Brain microvascular endothelial cell (primary cell): Measurements from ENCODE around the gene ANKMY2.
"Not testable (repeated sequence)": the region's sequence is repeated elsewhere in the genome, so short reads cannot be mapped to it uniquely, and the experiment has no call there.

Experiments
- DNase-seq: peaks from one replicate; pipeline ENCODE4 v3.0.0-alpha.2; 2020
- H3K27ac ChIP-seq: fragments of 250-450 bp; sonication (Bioruptor Pico); 2 replicates; pipeline ENCODE4 v1.5.1; 2020; ENCODE audit warnings: mild to moderate bottlenecking, moderate library complexity
- H3K27me3 ChIP-seq: fragments of 250-450 bp; sonication (Bioruptor Pico); replicated peaks from 2 replicates; pipeline ENCODE4 v1.5.1; 2020; ENCODE audit warnings: mild to moderate bottlenecking
- H3K36me3 ChIP-seq: fragments of 250-450 bp; sonication (Bioruptor Pico); replicated peaks from 2 replicates; pipeline ENCODE4 v1.5.1; 2020; ENCODE audit warnings: mild to moderate bottlenecking
- H3K4me3 ChIP-seq: 2 replicates; pipeline ENCODE4 v1.5.1; 2011; ENCODE audit warnings: low read depth, mild to moderate bottlenecking, control low read depth, low read length, moderate library complexity
- in situ Hi-C: cut with HindIII; loops from 2 replicates; pipeline ENCODE4 v1.10.0; 2017; ENCODE audit warnings: low sequenced_read_pairs, low pct_ligation_motif_present
- TF ChIP-seq, protein P1 (sequence below): IDR thresholded peaks from 2 replicates; pipeline ENCODE4 v1.5.1; 2011; ENCODE audit warnings: low read depth, mild to moderate bottlenecking, moderate library complexity, low read length, control low read depth, inconsistent platforms; ENCODE audit errors: missing control alignments

The ANKMY2 gene

GRCh38 chr7:16667355-16667754 is 21.8 kb upstream of the ANKMY2 start:
- in situ Hi-C loops = no loop called here
- TF ChIP-seq, protein P1, sequence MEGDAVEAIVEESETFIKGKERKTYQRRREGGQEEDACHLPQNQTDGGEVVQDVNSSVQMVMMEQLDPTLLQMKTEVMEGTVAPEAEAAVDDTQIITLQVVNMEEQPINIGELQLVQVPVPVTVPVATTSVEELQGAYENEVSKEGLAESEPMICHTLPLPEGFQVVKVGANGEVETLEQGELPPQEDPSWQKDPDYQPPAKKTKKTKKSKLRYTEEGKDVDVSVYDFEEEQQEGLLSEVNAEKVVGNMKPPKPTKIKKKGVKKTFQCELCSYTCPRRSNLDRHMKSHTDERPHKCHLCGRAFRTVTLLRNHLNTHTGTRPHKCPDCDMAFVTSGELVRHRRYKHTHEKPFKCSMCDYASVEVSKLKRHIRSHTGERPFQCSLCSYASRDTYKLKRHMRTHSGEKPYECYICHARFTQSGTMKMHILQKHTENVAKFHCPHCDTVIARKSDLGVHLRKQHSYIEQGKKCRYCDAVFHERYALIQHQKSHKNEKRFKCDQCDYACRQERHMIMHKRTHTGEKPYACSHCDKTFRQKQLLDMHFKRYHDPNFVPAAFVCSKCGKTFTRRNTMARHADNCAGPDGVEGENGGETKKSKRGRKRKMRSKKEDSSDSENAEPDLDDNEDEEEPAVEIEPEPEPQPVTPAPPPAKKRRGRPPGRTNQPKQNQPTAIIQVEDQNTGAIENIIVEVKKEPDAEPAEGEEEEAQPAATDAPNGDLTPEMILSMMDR = no peak
- Histone ChIP-seq H3K4me3 (no peak overlapping the region), H3K27ac (peak overlapping the region; percentile 92), H3K27me3 (no peaks in the 10 kb centered on the region), H3K36me3 (peaks cover 8% of the 10 kb centered on the region)
- DNase-seq = no peak

- in situ Hi-C loops = no loop called here
- Histone ChIP-seq H3K4me3 (no peak overlapping the region), H3K27me3 (no peaks in the 10 kb centered on the region), H3K27ac (no peak overlapping the region), H3K36me3 (no peaks in the 10 kb centered on the region)
- TF ChIP-seq, protein P1 = no peak
- no peak for DNase-seq
These were observed 16.4 kb upstream of the ANKMY2 start for GRCh38 chr7:16661924-16662323.

GRCh38 chr7:16660702-16661464 is 15.3 kb upstream of the ANKMY2 start:
- no peak overlapping the region for H3K4me3 ChIP-seq
- TF ChIP-seq, protein P1 = no peak
- H3K36me3 ChIP-seq = no peaks in the 10 kb centered on the region
- in situ Hi-C loops = no loop called here
- no peak for DNase-seq
- H3K27me3 ChIP-seq = no peaks in the 10 kb centered on the region
- H3K27ac ChIP-seq = peak overlapping the region; percentile 40

- DNase-seq, H3K27ac ChIP-seq, H3K27me3 ChIP-seq, in situ Hi-C loops, H3K36me3 ChIP-seq, H3K4me3 ChIP-seq: not testable (repeated sequence)
These were observed 14.4 kb upstream of the ANKMY2 start for GRCh38 chr7:16659854-16660497.

DNA sequence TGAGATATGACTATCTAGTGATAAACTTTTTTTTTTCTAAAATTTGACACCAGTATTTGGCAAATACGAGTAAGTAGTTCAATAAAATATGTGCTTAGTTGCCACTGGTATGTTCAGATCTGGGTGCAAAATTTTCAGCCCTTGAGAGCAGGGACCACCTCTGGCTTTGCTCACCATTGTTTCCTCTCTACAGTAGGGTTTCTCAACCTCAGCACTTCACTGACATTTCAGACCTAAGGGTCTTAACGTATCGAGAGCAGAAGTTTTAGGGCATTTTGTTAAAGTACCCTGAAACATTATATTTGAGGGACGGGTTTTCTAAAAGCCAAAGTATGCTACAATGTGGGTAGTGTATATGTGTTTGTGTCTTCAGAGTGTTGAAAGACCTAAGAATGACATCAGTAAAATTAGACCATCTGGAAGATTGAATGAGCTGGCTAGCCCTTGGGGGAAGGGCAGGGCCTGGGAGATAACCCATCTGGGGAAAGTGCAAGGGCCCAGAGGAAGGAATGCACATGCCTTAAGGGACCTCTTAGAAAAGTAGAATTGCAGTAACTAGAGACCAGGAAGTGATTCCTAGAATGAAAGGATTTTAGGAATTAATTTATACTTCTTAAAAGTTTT is 12.2 kb upstream of the ANKMY2 start:
- peak; percentile 81 for DNase-seq
- TF ChIP-seq, protein P1 = peak; percentile 59
- no peak overlapping the region for H3K4me3 ChIP-seq
- no peaks in the 10 kb centered on the region for H3K36me3 ChIP-seq
- in situ Hi-C loops = no loop called here
- no peaks in the 10 kb centered on the region for H3K27me3 ChIP-seq
- peak overlapping the region; percentile 72 for H3K27ac ChIP-seq

DNA sequence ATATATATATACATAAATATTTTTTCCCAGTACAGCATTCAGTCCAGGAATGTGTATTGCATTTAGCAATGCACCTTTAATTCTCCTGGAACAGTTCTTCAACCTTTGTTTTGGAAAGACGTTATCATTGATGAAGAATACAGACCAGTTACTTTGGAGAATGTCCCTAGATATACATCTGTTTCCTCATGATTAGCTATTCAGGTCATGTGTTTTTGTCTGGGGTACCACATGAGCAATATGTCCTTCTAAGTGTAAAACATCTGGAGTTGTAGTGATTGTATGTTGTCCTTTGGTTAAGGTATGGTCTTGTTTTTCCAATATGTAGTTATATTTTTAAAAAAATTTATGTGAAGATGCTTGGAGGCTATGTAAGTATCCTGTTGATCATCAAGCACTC is 10.6 kb upstream of the ANKMY2 start:
- H3K27me3 ChIP-seq = no peaks in the 10 kb centered on the region
- in situ Hi-C loops = no loop called here
- TF ChIP-seq, protein P1 = no peak
- no peak overlapping the region for H3K4me3 ChIP-seq
- DNase-seq = no peak
- no peaks in the 10 kb centered on the region for H3K36me3 ChIP-seq
- no peak overlapping the region for H3K27ac ChIP-seq
